Ovary (tissue), 9 donors: ENCODE data around the gene S100A1. TPM values are rescaled to one million over a fixed set of nuclear protein-coding genes. Genes with fewer than 3 reads are reported as not detected.

ENCODE experiments used
- DNase-seq, 5 donors: peaks; one replicate each; pipeline ENCODE4 v3.0.0-alpha.2; 2019 to 2020
- H3K27ac ChIP-seq, 2 donors: fragments of 200-600 bp; one replicate each; pipeline versions ENCODE4 v1.5.1 to v1.8.0; 2019 to 2022
- H3K27me3 ChIP-seq: fragments of 200-600 bp; one replicate; pipeline ENCODE4 v1.8.0; 2022
- H3K36me3 ChIP-seq: fragments of 200-600 bp; sonication (generic); one replicate; pipeline ENCODE4 v1.5.1; 2019
- H3K4me1 ChIP-seq: one replicate; pipeline ENCODE4 v1.8.1; 2013; ENCODE audit warnings: mild to moderate bottlenecking, moderate library complexity; ENCODE audit not compliant: insufficient read depth
- H3K4me3 ChIP-seq: fragments of 200-600 bp; sonication (generic); one replicate; pipeline ENCODE4 v1.5.1; 2017
- H3K9me3 ChIP-seq, 2 donors: fragments of 200-600 bp in 1 of 2; sonication (generic) in 1 of 2; one replicate each; pipeline versions ENCODE4 v1.5.1 to v1.8.1; 2013 to 2019; ENCODE audit warnings: mild to moderate bottlenecking in 1 of 2, moderate library complexity in 1 of 2
- CTCF ChIP-seq, 3 donors: fragments of 450-650 bp in 2 of 3; fragments of 200-600 bp in 1 of 3; IDR thresholded peaks; one replicate each; pipeline versions ENCODE4 v1.5.1 to v1.8.0; 2016 to 2022; ENCODE audit warnings: antibody characterized with exemption in 3 of 3, mild to moderate bottlenecking in 1 of 3
- EP300 ChIP-seq: sonication (generic); formaldehyde crosslinking; IDR thresholded peaks from one replicate; pipeline ENCODE4 v1.6.1; 2017; ENCODE audit warnings: antibody characterized with exemption
- POLR2A ChIP-seq: fragments of 450-650 bp; IDR thresholded peaks from one replicate; pipeline ENCODE4 v1.6.1; 2017; ENCODE audit warnings: antibody characterized with exemption, mild to moderate bottlenecking, moderate library complexity
- WGBS, 3 donors: extraction: QIAGEN DNeasy Blood & Tissue Kit in 1 of 3; methylation state at CpG; one replicate each; pipeline versions ENCODE4 v1.1.5 to v1.1.7; 2013 to 2017; 5-methylcytosine and 5-hydroxymethylcytosine counted together
- intact Hi-C, 4 donors: fragments of 100-400 bp; cut with DNase I; formaldehyde crosslinking; loops; one replicate each; pipeline versions ENCODE4 v1.11.0 to v1.15.1; 2022 to 2023
- polyA plus RNA-seq, 2 donors: library from polyadenylated mRNA; stranded (reverse); fragments of 200-250 nt in 1 of 2; fragments of 350-450 nt in 1 of 2; fragmentation: Illumina TruSeq in 1 of 2; extraction: RNeasy Lipid Tissue Mini Kit (QIAGEN cat#74804) in 1 of 2; gene quantifications; one replicate each; pipeline ENCODE4 v1.2.3, GENCODE V29; 2013 to 2014
- total RNA-seq, 7 donors: library from RNA; depleted of rRNA in 2 of 7; stranded (reverse); fragments of >200 nt in 2 of 7; fragmentation: NEBNext Ultra II Directional in 3 of 7; extraction: Animal tissue kit (Norgen Biotek cat#: 25700) in 3 of 7; gene quantifications; one replicate each; pipeline versions ENCODE4 v1.1.0 to v1.2.4, GENCODE V29; 2016 to 2023
- donor health status: DM: no; HTN: no; CAD: no; lungs with moderate emphysema.
- donor health status: DM: no; HTN: no; CAD: no.
- donor health status: Bipolar disorder and iron deficiency.
- donor health status: DM: yes; HTN: yes; CAD: no.
- donor health status: DM: no; HTN: no; CAD: no.
- donor health status: DM: yes; HTN: yes; CAD: no.

S100A1 gene
- total and polyA plus RNA-seq, 9 donors = 0.91 to 77.2 (median 1.3) TPM; not detected in 1

- no peaks in the 10 kb centered on the region for H3K9me3 ChIP-seq
- 74 to 79% (median 79%) methylated on average over 9 to 10 of the region's 10 CpGs for WGBS, 3 donors
- no peak within 1 kb of the TSS for H3K4me3 ChIP-seq
- intact Hi-C loops = loop anchor here in 1 of 4 donors (5.0 kb wide), 1 partner anchor 34 kb away; no protein-coding TSS in a partner anchor
- no peaks in the 10 kb centered on the region for H3K36me3 ChIP-seq
- peak in 2 of 5 donors; percentile 57 to 63 for DNase-seq
- H3K27ac ChIP-seq = no peak within 1 kb of the TSS
- TF ChIP-seq EP300 (no peak), CTCF (IDR thresholded peaks at IDR 0.05) (no peak)
- no peaks in the 10 kb centered on the region for H3K27me3 ChIP-seq
- peaks cover 11% of the 10 kb centered on the region for H3K4me1 ChIP-seq
Measured at GRCh38 chr1:153616144-153616916, 11.9 kb upstream of the S100A1 start, which contains the start of gene S100A14. Gene S100A14 (minus strand): TSS chr1:153616325. CDS start chr1:153615858, 467 bp downstream.

DNA sequence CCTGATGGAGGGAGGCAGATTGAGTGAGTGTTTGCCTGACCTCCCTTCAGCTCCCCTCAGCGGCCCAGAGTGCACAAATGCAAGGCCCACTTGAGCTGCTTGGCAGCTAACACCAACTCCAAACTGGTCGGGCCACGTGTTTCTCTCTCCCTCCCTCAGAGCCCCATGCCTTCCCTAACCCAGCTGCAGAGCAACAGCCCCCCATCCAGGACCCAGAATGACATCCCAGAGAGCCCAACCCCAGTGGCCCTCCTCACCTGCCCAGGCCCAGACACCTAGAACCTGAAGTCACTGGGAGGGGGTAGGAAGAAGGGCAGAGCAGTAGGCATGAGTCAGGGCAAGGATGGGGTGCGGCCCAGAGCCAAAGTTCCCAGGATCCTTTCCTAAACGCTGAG lies 11.3 kb upstream of the S100A1 start:
- Histone ChIP-seq H3K4me3 (no peak overlapping the region), H3K4me1 (peaks cover 11% of the 10 kb centered on the region), H3K36me3 (no peaks in the 10 kb centered on the region), H3K27ac (no peak overlapping the region), H3K27me3 (no peaks in the 10 kb centered on the region), H3K9me3 (no peaks in the 10 kb centered on the region)
- WGBS, 3 donors = 63 to 76% (median 65%) methylated on average over 5 of the region's 5 CpGs
- no peak for DNase-seq
- TF ChIP-seq POLR2A (no peak), EP300 (no peak), CTCF (IDR thresholded peaks at IDR 0.05) (no peak)
- intact Hi-C loops = loop anchor here in 1 of 4 donors (5.0 kb wide), 1 partner anchor 35 kb away; no protein-coding TSS in a partner anchor

DNA sequence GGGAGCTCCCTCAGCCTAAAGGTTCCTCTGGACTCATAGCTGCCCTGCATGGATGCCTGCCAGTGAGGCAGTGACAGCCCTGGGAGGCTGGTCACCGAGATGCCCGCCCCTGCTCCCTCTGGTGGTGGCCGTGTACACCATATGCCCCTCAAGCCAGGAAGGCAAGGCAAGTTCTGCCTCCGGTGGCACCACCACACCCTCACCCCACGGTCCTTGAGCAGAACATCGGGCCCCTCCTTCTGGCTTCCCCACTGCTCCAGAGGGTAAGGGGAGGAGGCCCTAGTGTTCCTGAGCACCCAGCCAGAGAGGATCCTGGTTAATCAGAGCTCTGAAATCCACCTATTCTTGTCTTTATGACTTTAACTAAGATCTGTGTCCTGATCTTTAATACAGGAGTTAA lies 10.6 kb upstream of the S100A1 start:
- TF ChIP-seq CTCF (IDR thresholded peaks at IDR 0.05) (peak in 1 of 3 donors; percentile 60), POLR2A (no peak), EP300 (no peak)
- DNase-seq = peak in 4 of 5 donors; percentile 49 to 79 (median 70)
- no peak overlapping the region for H3K4me3 ChIP-seq
- intact Hi-C loops = loop anchor here in 1 of 4 donors (5.0 kb wide), 1 partner anchor 35 kb away; no protein-coding TSS in a partner anchor
- 25 to 46% (median 27%) methylated on average over 6 of the region's 6 CpGs for WGBS, 3 donors
- H3K9me3 ChIP-seq = no peaks in the 10 kb centered on the region
- no peak overlapping the region for H3K27ac ChIP-seq
- no peaks in the 10 kb centered on the region for H3K36me3 ChIP-seq
- peaks cover 11% of the 10 kb centered on the region for H3K4me1 ChIP-seq
- H3K27me3 ChIP-seq = no peaks in the 10 kb centered on the region

GRCh38 chr1:153619171-153619570 lies 9.1 kb upstream of the S100A1 start:
- no peaks in the 10 kb centered on the region for H3K27me3 ChIP-seq
- peak in 1 of 5 donors; percentile 24 for DNase-seq
- TF ChIP-seq CTCF (IDR thresholded peaks at IDR 0.05) (no peak), EP300 (no peak), POLR2A (no peak)
- WGBS, 3 donors = 93 to 100% (median 93%) methylated on average over 6 of the region's 6 CpGs
- intact Hi-C loops = loop anchor here in 1 of 4 donors (5.0 kb wide), 1 partner anchor 37 kb away; no protein-coding TSS in a partner anchor
- no peak overlapping the region for H3K4me3 ChIP-seq
- no peaks in the 10 kb centered on the region for H3K36me3 ChIP-seq
- no peaks in the 10 kb centered on the region for H3K9me3 ChIP-seq
- no peak overlapping the region for H3K27ac ChIP-seq
- peaks cover 9% of the 10 kb centered on the region for H3K4me1 ChIP-seq
